Tibial nerve (tissue), 3 donors: ENCODE data around the gene FOS.
A peak's percentile ranks its signal among the peaks of the same experiment; 100 is the strongest.

ENCODE experiments used
- CTCF ChIP-seq, 5 experiments: fragments of 200-600 bp in 3 of 5; fragments of 450-650 bp in 2 of 5; sonication (generic) in 3 of 5; IDR thresholded peaks; one replicate each; pipeline ENCODE4 v1.5.1; 2016 to 2019; ENCODE audit warnings: antibody characterized with exemption in 5 of 5, mild to moderate bottlenecking in 3 of 5, moderate library complexity in 2 of 5
- POLR2A ChIP-seq, 2 donors: fragments of 450-650 bp; IDR thresholded peaks; one replicate each; pipeline ENCODE4 v1.6.1; 2017; ENCODE audit warnings: antibody characterized with exemption in 2 of 2, mild to moderate bottlenecking in 2 of 2, moderate library complexity in 2 of 2

DNA sequence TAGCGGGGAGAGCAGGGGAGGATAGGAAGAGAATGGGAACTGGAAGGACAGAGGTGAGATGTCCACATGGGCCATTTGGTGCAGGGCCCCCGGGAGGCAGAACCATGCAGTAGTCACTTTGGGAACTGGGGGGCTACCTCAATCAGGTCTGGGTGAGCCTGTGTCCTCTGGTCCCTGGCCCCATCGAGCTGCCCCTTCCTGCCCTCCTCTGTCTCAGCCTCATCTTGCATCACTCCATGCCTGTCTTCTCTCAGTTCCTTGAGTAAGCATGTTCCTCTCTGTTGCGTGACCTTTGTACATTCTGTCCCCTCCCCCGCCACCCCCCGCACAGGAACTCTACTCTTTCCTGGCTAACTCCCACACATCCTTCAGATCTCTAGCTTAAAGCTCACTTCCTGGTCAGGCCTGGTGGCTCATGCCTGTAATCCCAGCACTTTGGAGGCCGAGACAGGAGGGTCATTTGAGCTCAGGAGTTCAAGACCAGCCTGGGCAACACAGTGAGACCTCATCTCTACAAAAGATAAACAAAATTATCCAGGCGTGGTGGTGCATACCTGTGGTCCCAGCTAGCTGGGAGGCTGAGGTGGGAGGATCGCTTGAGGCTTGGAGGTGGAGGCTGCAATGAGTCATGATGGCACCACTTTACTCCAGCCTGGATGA is 23.2 kb downstream of the FOS start:
- TF ChIP-seq CTCF (IDR thresholded peaks at IDR 0.05) = peak in 1 of 5 experiments; percentile 7
- no peak for TF ChIP-seq POLR2A (IDR thresholded peaks at IDR 0.05)
